Measurements from ENCODE around the gene LIN37. TPM values are rescaled to one million over a fixed set of nuclear protein-coding genes. Genes with fewer than 3 reads are reported as not detected.
A peak's percentile ranks its signal among the peaks of the same experiment; 100 is the strongest.

Gene LIN37
- total and polyA plus RNA-seq, 2 of the 13 experiments (the other 11 are each of a cell fraction or from before 2014, with no cell fraction given): 6.3 to 8.7 TPM

- TF ChIP-seq REST (IDR thresholded peaks at IDR 0.05; ENCODE audit: borderline replicate concordance in 1 of 2, low read depth in 1 of 2, low read length in 2 of 2): no peak
- peak; percentile 86; the same call in 1 of the 2 replicates for TF ChIP-seq ZNF704 (CRISPR knock-in tag; IDR thresholded peaks at IDR 0.05; ENCODE audit: borderline replicate concordance)
- TF ChIP-seq ZKSCAN8 (CRISPR knock-in tag; IDR thresholded peaks at IDR 0.05; ENCODE audit: borderline replicate concordance): no peak
- TF ChIP-seq DPF2 (CRISPR knock-in tag; IDR thresholded peaks at IDR 0.05; ENCODE audit: borderline replicate concordance, low read depth): no peak
- no peak for TF ChIP-seq STAG1 (CRISPR knock-in tag; IDR thresholded peaks at IDR 0.05)
- 0 out of 2 replicates have a peak, but pooled peaks have one; percentile 7 for TF ChIP-seq ATF3 (CRISPR knock-in tag; IDR thresholded peaks at IDR 0.05)
- no peak for TF ChIP-seq ZNF576 (CRISPR knock-in tag; IDR thresholded peaks at IDR 0.05)
- TF ChIP-seq ZNF260 (CRISPR knock-in tag; IDR thresholded peaks at IDR 0.05; ENCODE audit: borderline replicate concordance, low read depth): no peak
- TF ChIP-seq GPBP1L1 (CRISPR knock-in tag; IDR thresholded peaks at IDR 0.05): no peak
- no peak for TF ChIP-seq GMEB1 (CRISPR knock-in tag; IDR thresholded peaks at IDR 0.05; ENCODE audit: borderline replicate concordance)
- no peak for TF ChIP-seq RNF2 (conservative IDR thresholded peaks at IDR 0.05; ENCODE audit: low read depth)
- 0 out of 2 replicates have a peak, but pooled peaks have one; percentile 38 for TF ChIP-seq ERF (CRISPR knock-in tag; IDR thresholded peaks at IDR 0.05)
- no peak for TF ChIP-seq ZNF251 (CRISPR knock-in tag; IDR thresholded peaks at IDR 0.05)
- TF ChIP-seq NFYC (CRISPR knock-in tag; IDR thresholded peaks at IDR 0.05): peak; percentile 99
- peak; percentile 71 for TF ChIP-seq GATAD1 (CRISPR knock-in tag; IDR thresholded peaks at IDR 0.05)
- no peak for TF ChIP-seq BCL6 (CRISPR knock-in tag; IDR thresholded peaks at IDR 0.05)
- no peak for TF ChIP-seq ZNF256 (CRISPR knock-in tag; conservative IDR thresholded peaks at IDR 0.05)
These were observed 9.6 kb downstream of the LIN37 start, which contains the start of gene PROSER3 (continued) for GRCh38 chr19:35757749-35758608.
